DMS 273 (cell line): Measurements from ENCODE around the gene SDSL.

Source experiments
- DNase-seq: peaks from one replicate; lab custom pipeline; 2025; ENCODE audit not compliant: unreplicated experiment; lab: John Stamatoyannopoulos, UW

Gene SDSL

DNA sequence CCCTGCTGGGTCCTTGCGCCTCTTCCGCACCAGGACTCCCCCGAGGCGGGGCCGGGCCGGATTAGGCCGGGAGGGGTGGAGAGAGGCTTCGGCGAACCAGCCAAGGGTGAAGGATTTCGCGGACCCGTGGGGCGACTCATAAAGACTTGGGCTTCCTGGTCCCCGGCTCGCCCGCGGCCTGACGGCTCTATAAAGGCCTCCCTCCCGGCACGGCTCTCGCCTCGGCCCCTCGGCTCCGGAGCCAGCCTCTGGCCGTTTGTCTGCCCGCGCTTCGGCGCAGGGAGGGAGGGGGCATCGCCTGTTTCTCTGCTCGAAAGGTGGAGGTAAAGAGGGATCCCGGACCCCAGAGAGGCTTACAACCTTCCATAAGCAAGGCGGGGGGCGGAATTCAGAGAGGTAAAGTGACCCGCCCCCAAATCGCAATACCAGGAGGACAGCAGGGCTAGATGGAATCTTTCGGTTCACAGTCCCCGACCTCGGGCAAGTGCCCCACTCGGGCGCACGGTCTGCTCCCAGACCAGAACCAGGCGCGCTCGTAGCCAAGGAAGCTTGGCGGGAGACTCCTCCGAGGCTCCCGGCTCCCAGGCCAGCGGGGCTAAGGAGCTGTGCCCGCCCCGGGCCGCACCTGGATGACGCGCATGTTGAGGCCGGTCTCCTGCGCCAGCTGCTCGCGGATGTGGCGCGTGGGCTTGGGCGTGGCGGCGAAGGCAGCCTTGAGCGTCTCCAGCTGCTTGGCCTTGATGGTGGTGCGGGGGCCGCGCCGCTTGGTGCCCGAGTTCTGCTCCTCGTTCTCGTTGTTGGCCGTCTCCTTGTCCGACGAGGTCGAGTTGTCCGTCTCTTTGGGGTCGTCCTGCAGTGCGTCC is 45.6 kb downstream of the SDSL start:
- DNase-seq = no peak

DNA sequence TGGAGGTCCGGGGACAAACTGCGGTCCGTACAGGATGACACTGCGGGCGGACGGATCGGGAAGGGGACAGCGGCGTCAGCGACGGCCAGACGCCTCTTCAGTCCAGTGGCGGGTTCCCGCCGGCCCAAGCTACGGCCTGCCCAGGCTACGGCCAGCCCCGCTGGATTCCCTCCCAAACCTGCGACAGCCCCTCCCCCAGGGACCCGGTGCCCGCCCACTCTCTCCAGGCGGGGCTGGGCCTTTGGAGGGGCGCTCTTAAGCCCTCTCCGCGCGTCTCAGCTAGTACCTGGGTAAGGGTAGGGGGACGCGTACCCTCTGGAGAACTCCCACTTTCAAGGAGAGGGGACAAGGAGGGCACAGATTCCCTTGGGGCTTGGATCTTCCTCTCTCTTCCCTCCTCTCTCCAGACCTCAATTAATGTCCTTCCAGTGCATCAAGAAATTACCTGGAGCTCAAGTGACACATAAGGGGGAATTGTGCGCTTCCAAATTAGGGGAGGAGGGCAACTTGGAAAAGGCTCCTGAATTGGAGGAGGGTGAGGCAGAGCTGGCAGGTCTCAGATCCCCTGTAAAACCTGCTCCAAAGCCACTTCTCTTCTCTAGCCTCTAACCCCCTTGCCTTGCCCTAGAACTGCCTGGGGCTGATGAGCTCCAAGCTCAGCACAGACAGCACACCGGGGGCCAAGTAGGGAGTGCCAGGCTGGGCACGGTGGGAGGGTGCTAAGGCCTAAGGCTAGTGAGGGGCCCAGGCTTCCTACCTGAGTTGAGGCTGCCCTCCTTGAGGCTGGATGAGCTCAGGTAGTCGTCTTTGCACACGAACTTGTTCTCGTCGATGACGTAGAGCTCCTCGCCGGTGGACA is 46.4 kb downstream of the SDSL start:
- no peak for DNase-seq

GRCh38 chr12:113469224-113469948 is 47.2 kb downstream of the SDSL start:
- DNase-seq = no peak

- no peak for DNase-seq
These were observed 48.0 kb downstream of the SDSL start for GRCh38 chr12:113469949-113470743.

GRCh38 chr12:113470871-113471618 is 48.9 kb downstream of the SDSL start:
- peak; percentile 15 for DNase-seq

GRCh38 chr12:113471619-113472171 is 49.5 kb downstream of the SDSL start, which contains the start of gene LHX5:
Gene LHX5, minus strand, starts transcription at chr12:113471871. Its CDS starts 373 bp downstream, at chr12:113471498.
- DNase-seq = peak; percentile 68

GRCh38 chr12:113472191-113473121 is 50.3 kb downstream of the SDSL start:
- DNase-seq = no peak

- DNase-seq = no peak
These were observed 51.2 kb downstream of the SDSL start for GRCh38 chr12:113473400-113473799.

- peak; percentile 16 for DNase-seq
These were observed 51.8 kb downstream of the SDSL start for GRCh38 chr12:113473942-113474341.

- no peak for DNase-seq
These were observed 52.7 kb downstream of the SDSL start for GRCh38 chr12:113474635-113475436.

GRCh38 chr12:113475451-113476175 is 53.4 kb downstream of the SDSL start:
- DNase-seq = no peak

DNA sequence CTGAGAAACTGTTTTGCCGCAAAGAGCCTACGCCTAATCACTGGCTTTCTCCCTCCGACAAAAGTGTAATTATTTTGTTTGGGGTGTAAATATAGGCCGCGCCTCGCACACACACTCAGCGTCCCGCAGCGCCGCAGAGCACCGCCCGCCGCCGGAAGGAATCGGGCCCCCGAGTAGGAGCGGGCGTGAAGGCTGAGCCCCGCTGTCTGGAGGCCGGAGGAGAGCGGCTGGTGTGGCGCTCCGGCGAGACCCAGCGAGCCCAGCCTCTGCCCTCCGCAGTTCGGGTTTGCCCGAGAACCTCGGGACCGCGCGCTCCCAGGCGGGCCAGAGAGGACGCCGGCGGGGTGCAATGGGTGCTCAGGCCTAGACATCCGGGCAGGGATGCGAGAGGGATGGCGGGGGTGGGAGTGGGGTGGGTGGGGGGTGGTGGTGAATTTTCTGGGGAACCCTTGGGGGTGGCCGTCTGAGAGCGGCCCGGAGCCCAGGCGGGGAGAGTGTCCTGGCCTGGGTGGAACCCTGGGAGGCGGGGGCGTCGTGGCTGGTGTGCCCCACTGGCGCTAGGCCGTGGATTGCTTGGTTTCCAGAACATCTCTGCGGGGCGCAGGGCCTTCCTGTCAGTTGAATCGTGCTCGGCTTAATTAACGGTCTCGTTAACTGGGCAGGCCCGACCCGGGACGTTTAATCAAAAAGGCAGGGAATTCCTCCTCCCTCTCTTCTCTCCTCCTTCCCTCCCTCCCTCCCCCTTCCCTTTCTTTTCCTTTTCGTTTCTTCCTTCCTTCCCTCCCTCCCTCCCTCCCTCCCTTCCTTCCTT is 54.2 kb downstream of the SDSL start:
- DNase-seq = no peak

GRCh38 chr12:113477171-113477841 is 55.1 kb downstream of the SDSL start:
- DNase-seq = no peak

DNA sequence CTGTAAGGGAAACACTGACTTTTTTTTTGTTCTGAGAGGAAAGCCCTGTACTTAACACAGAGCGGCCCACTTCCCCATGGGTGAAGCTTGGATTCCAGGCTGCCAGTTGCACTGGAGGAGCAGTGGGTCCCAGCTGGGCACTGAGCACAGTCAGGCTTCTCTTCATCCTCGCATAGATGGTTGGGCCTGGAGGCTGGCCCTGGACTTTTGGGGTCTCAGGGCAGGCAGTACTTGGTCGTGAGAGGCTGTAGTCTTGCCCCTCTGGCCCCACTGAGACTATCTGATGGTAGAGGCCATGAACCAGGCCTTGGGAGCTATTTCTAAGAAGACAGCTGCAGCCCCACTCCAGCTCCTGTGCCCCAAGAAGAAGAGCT is 55.6 kb downstream of the SDSL start:
- DNase-seq = no peak

GRCh38 chr12:113478351-113479011 is 56.3 kb downstream of the SDSL start:
- no peak for DNase-seq
